GM18909 (cell line): ENCODE results near the gene AFAP1L1.
"Not testable (repeated sequence)": the region's sequence is repeated elsewhere in the genome, so short reads cannot be mapped to it uniquely, and the experiment has no call there.

Experiments
- ATAC-seq: cut with Tn5 transposase; IDR thresholded peaks from one replicate; pipeline ENCODE4 v1.9.1; 2021; ENCODE audit warnings: mild to moderate bottlenecking; ENCODE audit not compliant: unreplicated experiment, poor library complexity

AFAP1L1 gene

DNA sequence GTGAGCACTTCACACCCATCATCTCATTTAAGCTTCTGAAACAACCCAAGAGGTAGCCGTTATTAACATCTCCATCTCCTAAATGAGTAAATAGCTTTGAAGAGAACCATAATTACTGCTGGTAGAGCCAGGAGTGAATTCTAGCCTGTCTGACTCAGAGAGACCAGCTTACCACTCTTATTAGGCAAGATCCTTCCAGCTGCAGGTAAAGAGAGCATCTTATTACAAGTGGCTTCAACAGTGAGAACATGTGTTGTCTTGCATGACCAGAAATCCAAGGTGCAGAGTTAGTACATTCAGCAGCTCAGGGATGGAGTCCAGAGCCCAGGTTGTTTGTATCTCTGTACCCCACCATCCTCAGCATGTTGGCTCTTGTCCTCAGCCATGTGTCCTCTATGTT is 10.9 kb upstream of the AFAP1L1 start:
- ATAC-seq: no peak

DNA sequence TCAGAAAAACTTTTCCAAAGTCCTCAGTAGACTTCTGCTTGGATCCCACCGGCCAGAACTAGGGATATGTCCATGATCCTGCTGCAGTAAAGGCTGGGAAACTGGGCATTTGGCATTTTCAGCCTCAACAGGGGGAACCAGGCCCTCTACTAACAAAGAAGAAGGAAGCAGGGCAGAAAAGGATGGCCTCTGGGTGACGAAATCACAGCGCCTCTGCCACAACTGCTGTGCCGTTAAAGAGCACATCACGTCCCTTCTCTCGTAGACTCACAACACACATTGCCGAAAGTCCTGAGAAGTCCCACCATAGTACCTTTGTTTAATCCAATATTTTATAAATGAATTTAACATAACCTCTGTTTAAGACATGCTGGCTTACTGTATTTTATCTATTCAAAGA is 10.4 kb upstream of the AFAP1L1 start:
- no peak for ATAC-seq

DNA sequence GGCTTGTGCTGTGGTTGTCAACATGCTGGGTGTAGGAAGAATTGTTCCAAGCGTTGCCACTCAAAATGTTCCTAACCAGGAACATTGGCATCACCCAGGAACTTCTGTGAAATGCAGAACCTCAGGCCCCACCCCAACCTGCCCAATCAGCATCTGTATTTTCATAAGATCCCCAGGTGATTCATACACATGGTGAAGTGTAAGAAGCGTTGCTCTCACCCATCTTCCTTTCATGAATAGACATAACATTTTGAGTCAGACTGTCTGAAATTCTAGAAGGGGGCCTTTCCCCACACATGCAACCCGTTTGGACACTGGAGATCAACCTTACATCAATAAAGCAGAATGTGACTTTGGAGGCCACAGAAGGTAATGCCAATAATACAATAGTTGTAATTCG is 9.3 kb upstream of the AFAP1L1 start:
- no peak for ATAC-seq

DNA sequence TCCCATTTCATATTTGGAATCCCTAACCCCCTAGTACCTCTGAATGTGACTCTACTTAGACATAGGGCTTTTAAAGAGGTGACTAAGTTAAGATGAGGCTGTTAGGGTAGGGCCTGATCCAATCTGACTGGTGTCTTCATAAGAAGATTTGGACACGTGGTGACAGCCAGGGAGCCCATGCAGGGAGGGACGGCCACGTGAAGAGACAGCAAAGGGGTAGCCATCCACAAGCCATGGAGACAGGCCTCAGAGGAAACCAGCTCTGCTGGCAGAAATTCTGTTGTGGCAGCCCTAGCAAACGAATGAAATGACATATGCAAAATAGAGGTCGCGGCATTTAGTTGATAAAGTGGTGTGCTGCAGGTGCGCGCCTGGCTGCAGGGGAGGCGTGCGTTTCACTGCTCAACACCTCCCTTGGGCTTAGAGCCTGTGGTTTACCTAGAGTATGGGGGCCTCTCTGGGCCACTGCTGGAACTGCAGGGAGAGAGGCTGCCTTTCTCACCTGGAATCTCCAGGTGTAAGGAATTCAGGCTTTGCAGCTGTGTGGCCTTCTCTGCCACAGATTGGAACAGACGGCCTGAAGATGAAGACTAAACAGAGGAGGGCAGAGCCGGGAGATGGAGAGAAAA is 7.1 kb upstream of the AFAP1L1 start:
- peak; percentile 88 for ATAC-seq

DNA sequence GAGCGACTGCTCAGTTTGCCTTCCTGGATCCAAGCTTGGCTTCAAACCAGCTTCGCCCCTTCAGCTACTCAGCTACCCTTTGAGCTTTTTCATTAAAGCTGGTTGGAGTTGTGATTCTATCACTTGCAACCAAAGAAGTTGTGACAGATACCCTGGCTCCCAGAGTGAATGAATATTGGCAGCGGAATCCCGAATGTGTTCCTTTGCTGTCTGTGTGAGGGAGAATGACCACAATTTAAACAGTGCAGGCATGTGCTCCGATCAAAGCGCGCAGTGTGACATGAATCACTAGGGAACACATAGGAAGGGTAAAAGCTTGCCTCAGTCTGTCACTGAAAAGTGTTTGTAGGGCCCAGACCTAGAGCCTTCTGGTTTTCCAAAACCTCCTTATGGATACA is 6.6 kb upstream of the AFAP1L1 start:
- ATAC-seq: no peak

DNA sequence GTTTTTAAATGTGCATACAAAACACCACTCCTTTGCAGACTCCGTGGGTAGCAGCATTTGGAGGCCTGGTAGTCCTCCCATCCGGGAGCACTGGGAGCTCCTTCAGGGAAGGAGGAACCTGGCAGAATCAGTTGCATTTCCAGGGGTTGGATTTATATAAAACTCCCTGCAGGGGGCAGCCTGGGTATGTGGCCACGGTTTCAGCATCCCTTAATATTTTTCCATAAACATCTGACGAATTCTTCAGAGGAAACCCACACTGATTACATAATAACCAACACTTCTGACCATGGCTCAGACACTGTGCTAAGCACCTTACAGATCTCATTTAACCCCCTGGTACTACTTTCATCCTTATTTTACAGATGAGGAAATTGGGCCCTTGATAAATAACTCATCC is 6.1 kb upstream of the AFAP1L1 start:
- ATAC-seq: no peak

DNA sequence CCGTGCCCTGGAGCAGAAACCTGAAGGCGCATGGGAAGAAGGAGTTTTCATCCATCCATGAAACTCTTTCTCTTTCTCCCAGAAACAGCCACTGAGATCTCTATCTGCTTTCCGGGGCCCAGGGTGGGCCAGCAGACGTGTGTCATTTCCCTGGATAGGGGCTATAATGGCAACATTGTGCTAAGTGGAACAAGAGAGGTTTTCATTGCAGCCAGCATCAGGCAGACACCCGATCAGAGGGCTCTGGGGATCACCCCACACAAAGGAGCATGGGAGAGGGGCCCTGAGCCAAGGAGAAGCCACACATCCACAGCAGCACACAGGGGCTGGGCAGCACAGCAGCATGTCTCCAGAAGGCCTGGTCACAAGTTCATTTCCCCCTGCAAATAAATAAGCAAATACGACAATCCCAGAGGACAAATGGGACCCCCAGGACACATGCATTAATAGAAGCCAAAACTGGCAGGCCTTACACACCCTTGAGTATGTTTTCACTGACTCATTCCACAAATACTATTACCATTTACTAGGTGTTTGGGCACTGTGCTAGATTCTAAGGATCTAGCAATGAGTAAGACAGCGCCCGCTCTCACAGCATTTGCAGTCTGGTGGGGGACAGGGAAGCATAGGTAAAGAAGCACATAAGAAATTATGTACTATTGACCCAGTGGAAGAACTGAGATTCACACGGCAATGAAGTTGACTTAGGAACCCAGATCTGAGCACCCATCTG is 4.3 kb upstream of the AFAP1L1 start:
- ATAC-seq: no peak

DNA sequence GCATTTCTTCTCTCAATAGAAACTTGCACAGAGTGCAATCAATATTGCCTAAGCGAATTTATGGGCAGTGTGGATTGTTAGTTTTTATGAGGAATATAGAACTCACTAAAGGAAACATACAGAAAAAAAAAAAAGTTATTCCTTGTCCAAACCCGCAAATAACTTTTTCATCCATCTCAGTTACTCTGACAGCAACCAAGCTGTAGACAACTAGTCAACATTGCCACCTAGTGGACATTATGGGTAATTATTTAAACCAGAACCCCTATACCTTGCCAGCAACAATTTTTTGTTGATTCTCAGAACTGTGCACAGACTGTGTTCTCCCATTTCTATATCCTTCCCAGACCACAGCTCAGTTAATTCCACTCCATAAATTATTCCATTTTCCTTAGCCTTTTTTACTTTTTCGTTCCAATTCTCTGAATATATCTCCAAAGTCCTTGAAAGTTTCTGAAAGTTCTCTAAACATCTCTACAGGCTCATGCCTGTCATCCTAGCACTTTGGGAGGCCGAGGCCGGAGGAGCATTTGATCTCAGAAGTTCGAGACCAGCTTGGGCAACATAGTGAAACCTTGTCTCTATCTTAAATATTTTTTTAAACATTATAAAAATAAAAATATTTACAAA is 2.6 kb upstream of the AFAP1L1 start:
- ATAC-seq: peak; percentile 53

DNA sequence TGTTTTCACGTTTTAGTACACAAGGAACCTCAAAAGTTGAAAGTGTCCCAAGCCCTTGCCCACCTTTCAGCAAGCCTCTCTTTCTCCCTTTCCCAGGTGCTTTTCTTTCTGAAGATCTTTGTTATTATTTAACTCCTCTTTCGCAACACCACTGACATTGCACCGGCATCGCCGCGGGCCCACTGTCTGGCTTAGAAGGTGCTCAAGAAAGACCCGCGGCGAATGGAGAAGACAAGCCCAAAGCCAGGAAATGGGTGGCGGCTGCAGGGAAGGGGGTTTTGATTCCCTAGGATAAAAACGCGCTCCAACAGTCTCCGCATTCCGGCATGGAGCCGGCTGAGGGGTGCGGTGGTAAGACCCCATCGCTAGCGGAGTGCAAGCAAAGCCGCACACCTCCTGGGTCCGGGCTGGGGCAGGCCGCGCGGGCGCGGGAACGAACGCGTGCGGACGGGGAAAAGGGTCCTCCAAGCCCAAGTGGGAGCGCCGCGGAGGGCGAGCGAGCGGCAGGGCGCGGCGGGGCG is 404 bp upstream of the AFAP1L1 start:
- ATAC-seq: no peak

DNA sequence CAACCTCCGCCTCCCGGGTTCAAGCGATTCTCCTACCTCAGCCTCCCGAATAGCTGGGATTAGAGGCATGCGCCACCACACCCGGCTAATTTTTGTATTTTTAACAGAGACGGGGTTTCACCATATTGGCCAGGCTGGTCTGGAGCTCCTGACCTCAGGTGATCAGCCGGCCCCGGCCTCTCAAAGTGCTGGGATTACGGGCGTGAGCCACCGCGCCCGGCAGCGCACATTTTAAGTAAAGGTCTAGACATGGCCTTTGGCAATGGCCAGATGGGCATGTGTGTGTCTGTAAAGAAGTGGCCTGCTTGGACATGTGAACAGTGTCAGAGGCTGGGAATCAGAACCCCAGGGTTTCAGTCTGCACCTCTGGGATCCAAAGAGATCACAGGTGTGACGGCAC is 1.1 kb downstream of the AFAP1L1 start:
- ATAC-seq: not testable (repeated sequence)

DNA sequence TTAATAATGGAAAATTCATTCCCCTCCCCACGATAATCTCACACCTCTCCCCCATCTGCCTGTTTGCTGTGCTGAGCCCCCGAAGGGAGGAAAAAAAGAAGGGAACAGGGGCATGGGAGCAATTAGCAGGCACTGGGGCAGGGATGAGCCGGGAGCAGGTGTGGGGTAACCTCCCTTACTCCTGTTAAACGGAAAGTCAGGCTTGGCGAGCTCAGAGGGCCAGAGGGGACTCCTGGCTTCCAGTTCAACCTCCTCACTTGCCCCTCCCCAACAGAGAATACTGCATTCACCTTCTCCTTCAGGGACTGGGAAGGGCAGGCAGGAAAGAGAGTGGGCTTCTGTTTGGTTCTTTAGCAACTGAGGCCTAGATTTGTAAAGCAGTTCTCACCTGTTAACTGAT is 1.6 kb downstream of the AFAP1L1 start:
- no peak for ATAC-seq

DNA sequence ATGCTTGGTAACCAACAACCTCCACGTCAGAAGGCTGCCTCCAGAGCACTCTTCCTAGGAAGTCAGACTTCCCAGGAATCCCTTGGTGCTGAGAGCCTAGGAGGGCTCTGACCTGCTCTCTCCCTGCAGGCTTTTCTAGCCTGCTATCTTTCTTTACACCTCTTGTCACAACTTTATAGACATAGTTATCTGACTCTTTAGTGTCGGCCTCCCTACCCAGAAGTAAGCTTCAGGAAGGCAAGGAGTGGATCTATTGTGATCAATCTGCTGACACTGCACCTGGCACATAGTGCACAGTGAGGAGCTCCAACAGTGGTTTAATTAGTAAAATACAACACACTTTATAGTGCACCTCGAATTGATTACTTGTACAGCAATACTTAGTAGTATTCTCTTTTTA is 2.3 kb downstream of the AFAP1L1 start:
- ATAC-seq: no peak

DNA sequence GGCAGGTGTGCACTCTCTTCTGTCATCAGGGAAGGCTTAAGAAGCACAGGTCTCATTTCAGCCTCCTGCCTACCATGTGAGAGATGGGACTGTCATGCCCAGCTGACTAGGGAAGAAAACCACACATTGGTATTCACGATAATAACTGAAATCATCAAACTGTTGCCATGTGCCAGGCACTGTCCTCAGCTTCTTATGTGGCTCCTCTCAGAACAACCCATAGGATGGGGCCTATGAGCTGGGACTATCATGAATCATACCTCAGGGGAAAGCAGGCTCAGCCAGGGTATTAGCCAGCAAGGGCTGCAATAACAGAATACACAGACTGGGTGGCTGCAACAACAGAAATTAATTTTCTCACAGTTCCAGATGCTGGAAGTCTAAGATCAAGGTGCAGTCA is 3.3 kb downstream of the AFAP1L1 start:
- ATAC-seq: no peak

DNA sequence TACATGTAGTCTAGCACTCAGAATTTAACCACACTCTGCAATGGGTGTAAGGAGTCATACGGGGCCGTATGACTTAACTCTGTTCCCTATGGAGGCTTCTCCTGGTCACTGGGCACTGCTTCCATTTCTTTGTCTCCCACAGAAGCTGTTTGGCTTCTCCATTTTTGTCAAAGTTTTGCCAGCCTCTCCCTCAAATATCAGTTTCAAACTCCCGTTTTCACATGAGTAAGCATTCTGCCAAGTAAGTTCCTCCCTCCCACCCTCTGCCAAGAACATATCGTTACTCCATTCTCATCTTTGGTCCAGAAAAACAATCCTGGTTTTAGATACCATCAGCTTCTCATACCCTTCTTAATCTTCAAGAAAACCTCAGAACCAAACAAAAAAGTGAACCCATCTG is 6.1 kb downstream of the AFAP1L1 start:
- no peak for ATAC-seq

DNA sequence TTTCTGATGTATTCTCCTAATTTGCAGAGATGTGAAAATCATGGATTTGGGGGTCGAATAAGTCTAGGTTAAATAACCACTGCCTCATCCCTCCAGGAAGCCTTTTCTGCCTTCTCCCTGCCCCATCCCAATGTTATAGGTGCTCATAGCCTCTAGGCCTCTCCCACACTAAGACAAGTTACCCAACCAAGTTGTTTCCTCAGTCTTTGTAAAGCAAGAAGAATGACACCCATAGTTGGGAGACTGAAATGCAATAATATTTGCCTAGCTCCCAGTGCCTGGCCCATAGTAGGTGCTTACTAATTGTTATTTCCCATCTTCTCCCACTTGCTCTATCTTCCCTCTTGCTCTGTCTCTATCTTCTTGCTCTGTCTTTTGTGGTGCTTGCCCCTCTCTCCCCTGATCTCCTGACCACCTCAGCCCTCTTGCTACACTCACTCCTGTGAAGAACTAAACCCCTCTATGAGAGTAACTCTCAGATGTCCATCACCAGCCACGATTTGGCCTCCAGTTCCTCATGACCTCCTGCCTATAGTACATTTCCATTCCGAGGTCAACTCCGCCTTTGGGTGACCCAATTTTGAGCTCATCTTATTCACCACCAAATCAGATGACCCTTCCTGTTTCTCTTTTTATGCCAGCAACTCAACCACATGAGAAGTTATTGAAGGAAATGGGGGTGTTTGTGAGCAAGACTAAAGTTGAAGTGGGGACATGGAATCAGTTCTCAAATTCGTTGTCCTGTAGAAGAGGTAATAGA is 7.0 kb downstream of the AFAP1L1 start:
- ATAC-seq: no peak

DNA sequence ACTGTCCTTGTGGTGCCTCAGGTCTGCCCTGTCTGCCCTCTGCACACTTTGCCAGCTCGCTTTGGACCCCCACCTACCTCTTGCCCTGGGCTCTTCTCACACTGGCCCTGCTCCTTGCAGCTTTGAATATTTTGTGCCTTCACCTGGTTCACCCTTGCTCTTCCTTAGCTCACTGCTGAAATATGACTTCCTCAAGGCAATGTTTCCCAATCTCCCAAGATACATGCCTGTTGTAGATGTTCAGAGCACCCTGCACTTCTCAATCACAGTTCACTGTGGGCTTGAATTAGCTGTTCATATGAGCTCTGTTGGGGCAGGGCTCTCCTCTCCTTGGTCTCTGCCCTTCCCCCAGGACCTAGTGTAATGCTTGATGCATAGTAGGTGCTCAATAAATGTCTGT is 8.0 kb downstream of the AFAP1L1 start:
- ATAC-seq: no peak

DNA sequence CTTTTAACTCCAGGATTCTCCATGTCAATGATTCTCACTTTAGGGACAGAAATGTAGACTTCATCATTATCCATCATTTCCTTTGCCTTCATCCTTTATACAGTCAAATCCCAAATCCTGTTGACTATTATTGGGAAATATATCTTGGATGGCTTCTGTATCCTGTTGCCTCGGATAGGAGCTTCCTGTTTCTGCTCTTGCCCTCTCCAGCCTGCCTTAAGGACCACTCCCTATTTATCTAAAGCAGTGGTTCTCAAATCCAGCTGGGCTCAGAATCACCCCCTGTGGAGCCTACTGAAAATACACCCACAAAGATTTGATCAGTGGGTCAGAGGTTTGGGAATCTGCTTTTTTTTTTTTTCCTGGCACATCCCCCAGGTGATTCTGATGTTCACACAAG is 8.5 kb downstream of the AFAP1L1 start:
- no peak for ATAC-seq

DNA sequence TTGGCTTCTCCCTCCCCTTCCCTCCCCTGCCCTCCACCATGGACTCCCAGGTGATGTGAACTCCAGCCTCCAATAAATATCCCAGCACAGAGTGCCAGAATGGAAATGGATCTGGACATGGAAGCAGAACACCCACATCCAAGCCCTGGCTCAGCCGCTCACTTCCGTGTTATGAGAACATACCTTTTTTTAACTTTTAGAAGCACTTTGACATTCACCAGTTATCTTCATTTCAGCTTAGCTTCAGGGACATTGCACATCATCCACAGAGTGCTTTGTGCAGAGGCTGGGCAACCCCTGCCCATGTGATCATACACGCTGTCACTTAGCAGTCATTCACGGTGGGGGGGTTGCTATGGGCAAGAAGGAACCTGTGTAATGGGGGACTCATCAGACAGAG is 9.1 kb downstream of the AFAP1L1 start:
- ATAC-seq: no peak

DNA sequence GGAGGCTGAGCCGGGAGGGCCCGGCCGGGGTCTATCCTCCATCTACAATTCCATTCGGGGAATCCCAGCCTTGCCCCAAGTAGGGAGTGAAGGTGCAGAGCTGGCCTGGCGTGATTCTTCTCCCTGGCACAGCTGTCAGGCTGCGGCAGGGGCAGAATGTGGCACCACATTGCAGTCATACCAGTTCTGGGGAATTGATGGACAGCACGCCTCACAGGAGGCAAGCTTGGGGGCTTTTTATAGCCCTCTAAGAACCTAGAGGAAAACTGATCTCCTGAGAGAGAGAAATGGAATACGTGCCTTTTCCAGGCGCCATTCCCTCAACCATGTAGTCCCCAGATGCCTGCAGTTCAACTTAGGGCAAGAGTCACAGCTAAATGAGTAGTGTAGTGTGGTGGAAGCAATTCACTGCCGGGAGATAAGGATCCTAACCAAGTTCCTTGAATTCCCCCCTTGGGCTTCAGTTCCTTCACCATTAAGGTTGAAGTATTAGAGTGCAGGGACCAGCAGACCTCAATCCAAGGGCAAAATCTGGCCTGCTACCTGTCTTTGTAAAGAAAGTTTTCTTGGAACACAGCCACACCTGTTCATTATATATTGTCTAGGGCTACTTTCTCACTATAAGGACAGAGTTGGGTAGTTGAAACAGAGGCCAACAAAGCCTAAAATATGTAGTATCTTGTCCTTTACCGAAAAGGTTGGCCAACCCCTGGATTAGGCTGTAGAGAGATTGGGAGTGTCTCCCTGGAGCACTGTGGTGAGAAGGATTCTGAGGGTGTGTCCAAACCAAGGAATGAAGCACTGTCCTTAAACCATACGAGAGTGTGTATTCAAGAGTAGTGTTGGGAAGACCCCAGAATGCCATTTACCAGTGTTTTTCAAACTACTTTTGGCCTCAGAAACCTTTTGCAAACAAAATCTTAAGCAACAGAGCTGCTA is 10.6 kb downstream of the AFAP1L1 start:
- no peak for ATAC-seq

DNA sequence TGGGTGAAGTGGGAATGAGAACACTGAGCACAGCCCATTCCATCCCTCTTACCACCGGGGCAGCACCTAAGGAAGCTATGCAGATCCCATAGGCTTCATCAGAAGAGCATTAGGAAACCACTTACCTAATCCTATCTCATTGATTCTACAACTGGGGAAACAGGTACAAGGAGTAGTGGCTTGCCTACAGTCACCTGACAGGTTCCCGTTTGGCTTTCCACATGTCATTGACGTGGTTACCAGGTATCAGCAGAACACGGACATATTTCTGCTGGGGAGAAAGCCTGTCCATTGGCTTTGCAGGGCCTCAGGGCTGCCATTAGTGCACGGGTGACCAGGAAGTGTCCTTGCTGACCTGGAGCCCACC is 11.3 kb downstream of the AFAP1L1 start:
- ATAC-seq: no peak
